OCI-LY3 (cell line): ENCODE results near the gene FARP1.

Experiments used
- H2AFZ ChIP-seq: fragments of 200-600, 300-600 bp; shearing (Covaris generic); 2 replicates; pipeline ENCODE4 v1.6.0; 2014; ENCODE audit warnings: antibody characterized with exemption, low read depth, low read length
- H3K27ac ChIP-seq: fragments of 200-600, 300-600 bp; sonication (generic); 2 replicates; pipeline ENCODE4 v1.5.1; 2014; ENCODE audit warnings: mild to moderate bottlenecking, low read length, moderate library complexity, mixed read lengths
- H3K27me3 ChIP-seq: fragments of 200-600, 300-600 bp; sonication (generic); 2 replicates; pipeline ENCODE4 v1.6.1; 2014; ENCODE audit warnings: low read depth, low read length, mixed read lengths
- H3K36me3 ChIP-seq: fragments of 200-600, 300-600 bp; sonication (generic); replicated peaks from 2 replicates; pipeline ENCODE3; 2014; ENCODE audit warnings: low read depth, low read length, mixed read lengths
- H3K4me1 ChIP-seq: fragments of 300-600, 200-600 bp; sonication (generic); 2 replicates; pipeline ENCODE4 v1.6.1; 2014; ENCODE audit warnings: low read length, mixed read lengths
- H3K4me2 ChIP-seq: fragments of 200-600, 300-600 bp; sonication (generic); 2 replicates; pipeline ENCODE4 v1.6.1; 2014; ENCODE audit warnings: low read length, mixed read lengths
- H3K4me3 ChIP-seq: fragments of 300-600, 200-600 bp; sonication (generic); 2 replicates; pipeline ENCODE4 v1.5.1; 2014; ENCODE audit warnings: antibody characterized with exemption, mild to moderate bottlenecking, low read length, moderate library complexity
- H3K79me2 ChIP-seq: fragments of 300-600, 200-600 bp; shearing (Covaris generic); 2 replicates; pipeline ENCODE4 v1.6.1; 2014; ENCODE audit warnings: mild to moderate bottlenecking, low read length, mixed read lengths
- H3K9ac ChIP-seq: fragments of 300-600, 200-600 bp; shearing (Covaris generic); 2 replicates; pipeline ENCODE4 v1.6.0; 2014; ENCODE audit warnings: mild to moderate bottlenecking, low read length, moderate library complexity
- H3K9me3 ChIP-seq: fragments of 200-600, 300-600 bp; shearing (Covaris generic); 2 replicates; pipeline ENCODE4 v1.6.1; 2014; ENCODE audit warnings: low read length, mixed read lengths; ENCODE audit not compliant: insufficient read depth
- H4K20me1 ChIP-seq: fragments of 200-600, 300-600 bp; sonication (generic); 2 replicates; pipeline ENCODE4 v1.6.1; 2016; ENCODE audit warnings: low read length, mixed read lengths; ENCODE audit not compliant: insufficient read depth
- EZH2phosphoT487 ChIP-seq: fragments of 200-600 bp; shearing (Covaris generic); IDR thresholded peaks from 2 replicates; pipeline ENCODE4 v1.6.1; 2018; ENCODE audit warnings: antibody characterized with exemption, mixed run types, low read depth
- TF ChIP-seq, protein P1 (sequence below): fragments of 200-600, 300-600 bp; sonication (generic); IDR thresholded peaks from 2 replicates; pipeline ENCODE4 v1.5.1; 2014; ENCODE audit warnings: antibody characterized with exemption, low read length, low read depth

Gene FARP1

GRCh38 chr13:98447130-98447529 is 304.2 kb downstream of the FARP1 start:
- Histone ChIP-seq H3K9ac (no peak overlapping the region), H3K4me1 (peaks cover 14% of the 10 kb centered on the region), H3K27me3 (no peaks in the 10 kb centered on the region), H3K4me2 (no peak overlapping the region), H4K20me1 (peaks cover 7% of the 10 kb centered on the region; the same call in 1 of the 2 replicates), H3K9me3 (no peaks in the 10 kb centered on the region), H3K79me2 (no peaks in the 10 kb centered on the region), H3K4me3 (no peak overlapping the region), H3K36me3 (peaks cover 4% of the 10 kb centered on the region), H2AFZ (no peak overlapping the region), H3K27ac (no peak overlapping the region)
- no peak for TF ChIP-seq EZH2phosphoT487
- TF ChIP-seq, protein P1, sequence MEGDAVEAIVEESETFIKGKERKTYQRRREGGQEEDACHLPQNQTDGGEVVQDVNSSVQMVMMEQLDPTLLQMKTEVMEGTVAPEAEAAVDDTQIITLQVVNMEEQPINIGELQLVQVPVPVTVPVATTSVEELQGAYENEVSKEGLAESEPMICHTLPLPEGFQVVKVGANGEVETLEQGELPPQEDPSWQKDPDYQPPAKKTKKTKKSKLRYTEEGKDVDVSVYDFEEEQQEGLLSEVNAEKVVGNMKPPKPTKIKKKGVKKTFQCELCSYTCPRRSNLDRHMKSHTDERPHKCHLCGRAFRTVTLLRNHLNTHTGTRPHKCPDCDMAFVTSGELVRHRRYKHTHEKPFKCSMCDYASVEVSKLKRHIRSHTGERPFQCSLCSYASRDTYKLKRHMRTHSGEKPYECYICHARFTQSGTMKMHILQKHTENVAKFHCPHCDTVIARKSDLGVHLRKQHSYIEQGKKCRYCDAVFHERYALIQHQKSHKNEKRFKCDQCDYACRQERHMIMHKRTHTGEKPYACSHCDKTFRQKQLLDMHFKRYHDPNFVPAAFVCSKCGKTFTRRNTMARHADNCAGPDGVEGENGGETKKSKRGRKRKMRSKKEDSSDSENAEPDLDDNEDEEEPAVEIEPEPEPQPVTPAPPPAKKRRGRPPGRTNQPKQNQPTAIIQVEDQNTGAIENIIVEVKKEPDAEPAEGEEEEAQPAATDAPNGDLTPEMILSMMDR, result no peak

- Histone ChIP-seq H3K9ac (no peak overlapping the region), H3K4me2 (no peak overlapping the region)
These were observed 305.2 kb downstream of the FARP1 start for GRCh38 chr13:98447881-98448641.

DNA sequence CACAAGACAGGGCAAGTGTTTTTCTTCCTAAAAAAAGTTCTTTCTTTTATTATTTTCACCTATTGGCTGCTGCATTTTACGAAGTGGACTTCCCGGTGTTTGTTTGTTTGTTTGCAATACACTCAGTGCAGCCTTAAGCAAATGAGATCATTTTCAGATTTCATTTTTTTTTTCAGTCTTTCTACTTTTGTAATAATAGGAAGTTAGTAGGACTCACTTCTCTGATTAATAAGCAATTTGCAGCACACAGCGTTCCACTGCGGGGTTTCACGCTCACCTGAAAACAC is 305.7 kb downstream of the FARP1 start:
- no peak overlapping the region for H3K4me2 ChIP-seq
- H3K27me3 ChIP-seq, result no peaks in the 10 kb centered on the region
- H3K9me3 ChIP-seq, result no peaks in the 10 kb centered on the region
- no peak overlapping the region for H3K27ac ChIP-seq
- peaks cover 14% of the 10 kb centered on the region for H3K4me1 ChIP-seq
- peaks cover 7% of the 10 kb centered on the region; the same call in 1 of the 2 replicates for H4K20me1 ChIP-seq
- no peak for TF ChIP-seq EZH2phosphoT487
- no peak overlapping the region for H3K9ac ChIP-seq
- H3K36me3 ChIP-seq, result peaks cover 10% of the 10 kb centered on the region
- H3K79me2 ChIP-seq, result no peaks in the 10 kb centered on the region
- no peak overlapping the region for H2AFZ ChIP-seq
- H3K4me3 ChIP-seq, result no peak overlapping the region

More at GRCh38 chr13:98447881-98448641, 305.2 kb downstream of the FARP1 start:
- TF ChIP-seq, protein P1, result peak; percentile 85
- TF ChIP-seq EZH2phosphoT487, result no peak
- Histone ChIP-seq H3K79me2 (no peaks in the 10 kb centered on the region), H4K20me1 (peaks cover 7% of the 10 kb centered on the region; the same call in 1 of the 2 replicates), H2AFZ (no peak overlapping the region), H3K4me3 (no peak overlapping the region), H3K4me1 (peaks cover 14% of the 10 kb centered on the region), H3K9me3 (no peaks in the 10 kb centered on the region), H3K27me3 (no peaks in the 10 kb centered on the region), H3K36me3 (peaks cover 7% of the 10 kb centered on the region), H3K27ac (no peak overlapping the region)

- peaks cover 10% of the 10 kb centered on the region for H3K36me3 ChIP-seq
- H2AFZ ChIP-seq, result no peak overlapping the region
- TF ChIP-seq, protein P1, result no peak
- no peak for TF ChIP-seq EZH2phosphoT487
- H3K79me2 ChIP-seq, result no peaks in the 10 kb centered on the region
- no peak overlapping the region for H3K4me3 ChIP-seq
- peaks cover 14% of the 10 kb centered on the region for H3K4me1 ChIP-seq
- peaks cover 12% of the 10 kb centered on the region; the same call in 1 of the 2 replicates for H4K20me1 ChIP-seq
- no peak overlapping the region for H3K27ac ChIP-seq
- no peaks in the 10 kb centered on the region for H3K27me3 ChIP-seq
- H3K9me3 ChIP-seq, result no peaks in the 10 kb centered on the region
- H3K9ac ChIP-seq, result no peak overlapping the region
- H3K4me2 ChIP-seq, result no peak overlapping the region
These were observed 306.4 kb downstream of the FARP1 start for GRCh38 chr13:98449273-98449672.
